Daoy (cell line): ENCODE data around the gene UBE2R2. TPM values are rescaled to one million over a fixed set of nuclear protein-coding genes. Genes with fewer than 3 reads are reported as not detected.
A peak's percentile ranks its signal among the peaks of the same experiment; 100 is the strongest.
"Not testable (repeated sequence)": the region's sequence is repeated elsewhere in the genome, so short reads cannot be mapped to it uniquely, and the experiment has no call there.

Experiments
- DNase-seq: peaks from one replicate; pipeline ENCODE4 v3.0.0-alpha.2; 2015; ENCODE audit warnings: low read depth
- total RNA-seq: library from RNA; depleted of rRNA; stranded (reverse); fragments of >200 nt; shearing (Covaris generic); gene quantifications from 2 replicates; pipeline ENCODE4 v1.2.3, GENCODE V29; 2014

The UBE2R2 gene
- total RNA-seq, 1 experiment from 2014 or later = 16.1 TPM

DNA sequence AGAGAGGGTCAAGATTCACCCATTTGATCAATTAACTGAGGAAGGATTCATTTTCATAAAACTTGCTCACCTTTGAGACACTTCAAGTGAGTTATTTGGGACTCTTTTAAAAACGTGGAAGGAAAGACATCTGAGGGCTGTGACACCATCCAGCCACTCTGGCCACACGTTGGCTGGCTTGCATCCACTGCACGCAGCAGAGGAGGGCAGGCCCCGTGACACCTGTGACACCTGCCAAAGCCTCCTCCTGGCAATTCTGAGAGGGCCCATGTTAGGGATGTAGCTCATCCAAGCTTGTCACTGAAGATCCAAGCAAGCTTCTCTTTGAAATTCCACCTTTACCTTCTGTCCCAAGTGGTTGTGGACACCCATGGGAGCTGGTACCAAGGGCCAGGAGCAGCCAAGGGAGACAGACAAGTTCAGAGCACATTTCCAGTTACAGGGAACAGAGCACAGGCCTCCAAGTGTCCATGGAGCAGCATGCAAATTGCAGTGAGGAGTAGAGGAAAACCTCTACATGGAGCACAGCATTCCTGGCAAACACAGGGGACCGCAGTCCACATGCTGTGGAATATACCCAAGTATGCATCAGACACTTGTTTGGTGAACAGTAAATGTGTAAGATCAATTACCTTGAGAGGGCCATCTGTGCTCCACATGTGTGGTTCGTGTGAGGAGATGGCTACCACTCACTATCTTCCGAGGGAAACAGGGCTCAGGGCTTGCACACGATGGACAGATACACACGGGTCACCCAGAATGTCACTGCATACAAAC, 16.8 kb upstream of the UBE2R2 start:
- no peak for DNase-seq

DNA sequence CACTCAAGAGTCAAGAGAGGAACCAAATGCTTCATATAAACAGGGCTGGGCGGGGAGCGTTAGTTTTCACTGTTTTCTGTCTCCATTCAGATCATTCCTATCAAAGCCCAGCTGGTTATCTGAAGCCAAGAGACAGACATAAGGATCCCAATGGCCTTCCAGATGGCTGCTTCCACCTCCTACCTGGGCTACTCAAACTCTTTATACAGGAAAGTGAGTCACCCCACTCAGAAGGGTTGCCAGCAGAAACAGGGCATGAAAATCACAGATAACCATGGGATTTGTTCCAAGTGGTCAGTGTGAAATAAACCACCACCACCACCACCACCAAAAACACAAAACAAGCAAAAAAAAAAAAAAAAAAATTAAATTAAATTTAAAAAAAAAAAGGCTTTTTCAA, 16.1 kb upstream of the UBE2R2 start:
- DNase-seq = peak; percentile 68

DNA sequence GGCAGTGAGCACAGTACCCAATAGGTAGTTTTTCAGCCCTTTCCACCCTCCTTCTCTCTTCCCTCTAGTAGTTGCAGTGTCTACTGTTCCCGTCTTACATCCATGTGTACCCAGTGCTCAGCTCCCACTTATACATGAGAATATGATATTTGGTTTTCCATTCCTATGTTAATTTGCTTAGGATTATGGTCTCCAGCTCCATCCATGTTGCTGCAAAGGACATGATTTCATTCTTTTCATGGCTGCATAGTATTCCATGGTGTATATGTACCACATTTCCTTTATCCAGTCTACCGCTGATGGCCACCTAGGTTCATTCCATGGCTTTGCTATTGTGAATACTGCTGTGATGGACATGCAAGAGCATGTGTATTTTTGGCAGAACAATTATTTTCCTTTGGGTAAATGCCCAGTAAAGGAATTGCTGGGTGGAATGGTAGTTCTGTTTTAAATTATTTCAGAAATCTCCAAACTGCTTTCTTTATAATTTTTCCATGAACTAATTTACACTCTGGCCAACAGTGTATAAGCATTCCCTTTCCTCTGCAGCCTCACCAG, 14.9 kb upstream of the UBE2R2 start:
- not testable (repeated sequence) for DNase-seq

- DNase-seq = not testable (repeated sequence)
Observed at GRCh38 chr9:33804196-33804595, 12.8 kb upstream of the UBE2R2 start.

DNA sequence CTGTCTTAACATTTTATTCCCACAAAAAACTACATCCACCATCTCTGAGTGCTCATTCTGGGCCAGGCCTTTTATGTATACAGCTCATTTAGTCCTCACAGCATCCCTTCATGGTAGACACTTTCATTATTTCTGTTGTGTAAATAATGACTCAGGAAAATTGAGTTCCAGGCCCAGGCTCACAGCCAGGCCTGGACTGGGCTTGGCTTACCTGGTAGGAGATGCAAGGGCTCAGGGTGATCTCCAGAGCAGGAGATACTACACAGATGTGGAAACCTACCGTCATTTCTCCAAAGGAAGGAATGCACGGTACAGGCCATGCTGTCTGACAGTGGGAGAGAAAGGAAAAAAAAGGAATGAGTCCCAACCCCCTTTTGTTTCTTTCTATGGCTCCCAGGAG, 9.8 kb upstream of the UBE2R2 start:
- DNase-seq = peak; percentile 38

- DNase-seq = not testable (repeated sequence)
Observed at GRCh38 chr9:33808979-33809322, 8.0 kb upstream of the UBE2R2 start.

- no peak for DNase-seq
Observed at GRCh38 chr9:33809506-33809905, 7.5 kb upstream of the UBE2R2 start.

- peak; percentile 76 for DNase-seq
Observed at GRCh38 chr9:33813712-33814641, 3.0 kb upstream of the UBE2R2 start.

GRCh38 chr9:33815781-33816180, 1.2 kb upstream of the UBE2R2 start:
- no peak for DNase-seq

DNA sequence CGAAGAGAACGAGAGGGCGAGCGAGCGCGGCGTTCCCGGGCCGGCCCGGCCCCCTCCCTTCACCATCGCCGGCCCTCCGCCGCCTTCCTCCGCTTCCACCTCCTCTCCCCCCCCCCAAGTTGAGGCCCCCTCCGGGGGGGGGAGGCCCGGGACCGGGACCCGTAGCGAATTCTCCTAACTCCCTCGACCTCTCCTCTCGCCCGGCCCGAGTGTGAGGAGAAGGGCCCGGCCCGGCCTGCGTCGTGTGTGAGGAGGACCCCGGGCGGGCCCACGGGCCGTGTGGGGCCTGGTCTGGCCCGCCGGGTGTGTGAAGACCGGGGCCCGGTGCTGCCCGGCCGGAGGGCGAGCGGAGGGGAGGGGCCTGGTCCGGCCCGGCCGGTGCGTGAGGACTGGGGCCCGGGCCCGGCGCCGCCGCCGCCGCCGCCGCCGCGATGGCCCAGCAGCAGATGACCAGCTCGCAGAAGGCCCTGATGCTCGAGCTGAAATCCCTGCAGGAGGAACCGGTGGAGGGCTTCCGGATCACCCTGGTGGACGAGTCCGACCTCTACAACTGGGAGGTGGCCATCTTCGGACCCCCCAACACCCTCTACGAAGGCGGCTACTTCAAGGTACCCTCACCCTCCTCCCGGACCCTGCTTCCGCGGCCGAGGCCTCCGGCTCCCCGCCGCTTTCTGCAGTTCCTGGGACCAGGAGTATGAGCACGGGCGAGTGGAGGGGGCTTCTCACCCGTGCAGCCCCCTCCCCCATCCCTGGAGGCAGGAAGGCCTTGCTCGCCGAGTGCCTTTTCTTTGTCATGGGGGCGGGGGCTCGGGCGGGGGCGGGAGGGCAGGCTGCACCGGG, 587 bp downstream of the UBE2R2 start:
- DNase-seq = peak; percentile 81

GRCh38 chr9:33818167-33818846, 1.3 kb downstream of the UBE2R2 start:
- DNase-seq = peak; percentile 16

- no peak for DNase-seq
Observed at GRCh38 chr9:33818847-33819500, 2.0 kb downstream of the UBE2R2 start.

- DNase-seq = no peak
Observed at GRCh38 chr9:33820231-33820745, 3.3 kb downstream of the UBE2R2 start.

DNA sequence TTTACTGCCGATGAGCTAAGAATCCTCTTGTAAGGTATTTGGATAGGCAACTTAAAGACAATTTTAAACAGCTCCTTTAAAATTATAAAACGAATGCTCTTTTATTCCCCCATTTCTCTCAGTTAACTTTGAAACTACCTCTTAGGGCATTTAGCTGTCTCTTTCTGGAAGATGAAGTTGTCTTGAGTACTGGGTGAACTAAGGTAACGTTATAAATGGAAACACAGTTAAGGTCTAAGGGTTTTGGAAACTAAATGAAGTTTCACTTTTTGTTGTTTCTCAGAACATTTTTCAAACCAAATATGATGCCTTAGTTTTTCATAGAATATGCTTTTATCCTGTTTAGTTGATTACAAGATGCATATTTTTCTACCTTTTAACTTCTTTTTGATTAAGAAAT, 6.8 kb downstream of the UBE2R2 start:
- no peak for DNase-seq

GRCh38 chr9:33827285-33827684, 10.3 kb downstream of the UBE2R2 start:
- DNase-seq = not testable (repeated sequence)

GRCh38 chr9:33829641-33830230, 12.8 kb downstream of the UBE2R2 start:
- DNase-seq = not testable (repeated sequence)

DNA sequence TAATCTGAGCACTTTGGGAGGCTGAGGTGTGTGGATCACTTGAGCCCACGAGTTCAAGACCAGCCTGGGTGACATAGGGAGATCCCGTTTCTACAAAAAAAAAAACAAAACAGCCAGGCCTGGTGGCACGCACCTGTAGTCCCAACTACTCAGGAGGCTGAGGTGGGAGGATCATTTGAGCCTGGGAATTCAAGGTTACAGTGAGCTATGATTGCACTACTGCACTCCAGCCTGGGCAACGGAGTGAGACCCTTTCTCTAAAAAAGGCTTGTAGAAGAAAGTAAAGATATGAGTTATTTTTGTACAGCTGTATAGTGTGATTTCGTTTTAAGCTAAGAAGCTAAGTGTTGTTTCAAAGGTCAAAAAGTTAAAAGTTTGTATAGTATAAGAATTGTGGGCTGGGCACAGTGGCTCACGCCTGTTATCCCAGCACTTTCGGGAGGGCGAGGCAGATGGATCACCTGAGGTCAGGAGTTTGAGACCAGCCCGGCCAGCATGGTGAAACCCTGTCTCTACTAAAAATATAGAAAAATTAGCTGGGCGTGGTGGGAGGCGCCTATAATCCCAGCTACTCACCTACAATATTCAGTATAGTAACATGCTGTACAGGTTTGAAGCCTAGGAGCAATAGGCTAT, 18.8 kb downstream of the UBE2R2 start:
- no peak for DNase-seq

GRCh38 chr9:33836261-33836660, 19.3 kb downstream of the UBE2R2 start:
- DNase-seq = not testable (repeated sequence)

- no peak for DNase-seq
Observed at GRCh38 chr9:33837138-33837537, 20.2 kb downstream of the UBE2R2 start.
